Astrocyte (in vitro differentiated cells and primary cell): ENCODE results near the gene PAK4. TPM values are rescaled to one million over a fixed set of nuclear protein-coding genes. Genes with fewer than 3 reads are reported as not detected.

Experiments used
- DNase-seq: peaks from one replicate; pipeline ENCODE4 v3.0.0-alpha.2; 2010; ENCODE audit warnings: low read depth
- FAIRE-seq: peaks from 2 replicates; lab custom pipeline; 2011; peaks lifted over from hg19 to GRCh38; lab: Jason Lieb, UNC
- H2AFZ ChIP-seq: 2 replicates; pipeline ENCODE4 v1.6.0; 2012; ENCODE audit warnings: low read depth, low read length, inconsistent platforms
- H3K27ac ChIP-seq: 2 replicates; pipeline ENCODE4 v1.5.1; 2011; ENCODE audit warnings: low read depth, low read length, inconsistent platforms
- H3K27me3 ChIP-seq: 2 replicates; pipeline ENCODE4 v1.6.0; 2011; ENCODE audit warnings: low read length, inconsistent platforms; ENCODE audit not compliant: insufficient read depth
- H3K36me3 ChIP-seq: 2 replicates; pipeline ENCODE4 v1.5.1; 2011; ENCODE audit warnings: low read length, inconsistent platforms; ENCODE audit not compliant: insufficient read depth
- H3K4me1 ChIP-seq: 2 replicates; pipeline ENCODE4 v1.5.1; 2011; ENCODE audit warnings: low read length, inconsistent platforms; ENCODE audit not compliant: insufficient read depth
- H3K4me2 ChIP-seq: 2 replicates; pipeline ENCODE4 v1.6.0; 2012; ENCODE audit warnings: low read length, inconsistent platforms
- H3K4me3 ChIP-seq: 2 replicates; pipeline ENCODE4 v1.5.1; 2011; ENCODE audit warnings: low read depth, mild to moderate bottlenecking, low read length, inconsistent platforms; ENCODE audit not compliant: insufficient read depth
- H3K79me2 ChIP-seq: 2 replicates; pipeline ENCODE4 v1.6.0; 2012; ENCODE audit warnings: mild to moderate bottlenecking, low read length, inconsistent platforms; ENCODE audit not compliant: insufficient read depth
- H3K9ac ChIP-seq: 2 replicates; pipeline ENCODE4 v1.6.0; 2012; ENCODE audit warnings: mild to moderate bottlenecking, low read length, inconsistent platforms
- H3K9me3 ChIP-seq: 2 replicates; pipeline ENCODE4 v1.5.1; 2012; ENCODE audit warnings: low read depth, mild to moderate bottlenecking, low read length, inconsistent platforms; ENCODE audit not compliant: insufficient read depth
- H4K20me1 ChIP-seq: 2 replicates; pipeline ENCODE4 v1.6.0; 2012; ENCODE audit warnings: low read length, inconsistent platforms; ENCODE audit not compliant: insufficient read depth
- H3K27ac Mint-ChIP-seq: one replicate; pipeline ENCODE4 v1.8.0; 2021; ENCODE audit warnings: mild to moderate bottlenecking, mixed read lengths; ENCODE audit not compliant: unreplicated experiment
- H3K27me3 Mint-ChIP-seq: one replicate; pipeline ENCODE4 v1.8.0; 2021; ENCODE audit warnings: low read depth, mixed read lengths; ENCODE audit not compliant: unreplicated experiment
- H3K36me3 Mint-ChIP-seq: one replicate; pipeline ENCODE4 v1.8.0; 2021; ENCODE audit warnings: low read depth, mixed read lengths; ENCODE audit not compliant: unreplicated experiment
- H3K4me1 Mint-ChIP-seq: one replicate; pipeline ENCODE4 v1.8.0; 2021; ENCODE audit warnings: low read depth, mixed read lengths; ENCODE audit not compliant: unreplicated experiment
- H3K4me3 Mint-ChIP-seq: one replicate; pipeline ENCODE4 v1.8.0; 2021; ENCODE audit warnings: mild to moderate bottlenecking, moderate library complexity, mixed read lengths; ENCODE audit not compliant: unreplicated experiment
- H3K9me3 Mint-ChIP-seq: one replicate; pipeline ENCODE4 v1.8.0; 2021; ENCODE audit warnings: mild to moderate bottlenecking, mixed read lengths; ENCODE audit not compliant: unreplicated experiment
- EZH2 ChIP-seq: IDR thresholded peaks from 2 replicates; pipeline ENCODE4 v1.6.1; 2012; ENCODE audit warnings: mild to moderate bottlenecking, low read length, inconsistent platforms; ENCODE audit not compliant: insufficient read depth
- total RNA-seq: library from RNA; stranded (reverse); gene quantifications from 2 replicates; pipeline ENCODE4 v1.2.1, GENCODE V29; 2021
- TF ChIP-seq, protein P1 (sequence below): IDR thresholded peaks from 2 replicates; pipeline ENCODE4 v1.5.1; 2011; ENCODE audit warnings: low read depth, mild to moderate bottlenecking, inconsistent platforms, low read length, moderate library complexity; ENCODE audit not compliant: insufficient read depth

Gene PAK4
- total RNA-seq, 1 donor from 2014 or later = 48.0 TPM

DNA sequence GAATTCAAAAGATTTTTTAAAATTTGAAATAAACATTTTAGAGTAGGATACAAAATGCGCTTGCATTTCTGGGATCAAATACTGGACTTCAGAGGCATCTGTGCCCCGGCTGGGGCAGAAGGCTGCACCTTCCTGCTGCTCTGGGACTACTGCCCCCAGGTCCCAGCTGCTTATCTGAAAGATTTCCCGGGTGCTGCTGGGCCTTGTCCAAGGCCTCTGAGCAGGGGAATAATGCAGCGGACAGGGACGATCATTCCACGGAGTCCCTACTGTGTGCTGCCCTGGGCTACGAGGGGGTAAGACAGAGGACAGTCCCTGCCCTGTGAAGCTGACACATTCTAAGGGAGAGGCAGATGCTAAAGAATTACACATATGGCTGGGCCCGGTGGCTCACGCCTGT lies 38.0 kb downstream of the PAK4 start:
- no peaks in the 10 kb centered on the region for H3K9me3 Mint-ChIP-seq
- Histone ChIP-seq H3K9ac (no peak overlapping the region), H3K9me3 (no peaks in the 10 kb centered on the region), H3K4me2 (no peak overlapping the region), H3K79me2 (peaks cover 62% of the 10 kb centered on the region), H2AFZ (no peak overlapping the region), H3K27ac (no peak overlapping the region), H3K4me1 (no peaks in the 10 kb centered on the region), H3K4me3 (no peak overlapping the region), H4K20me1 (peaks cover 84% of the 10 kb centered on the region), H3K36me3 (no peaks in the 10 kb centered on the region), H3K27me3 (no peaks in the 10 kb centered on the region)
- H3K4me3 Mint-ChIP-seq = no peak overlapping the region
- TF ChIP-seq, protein P1, sequence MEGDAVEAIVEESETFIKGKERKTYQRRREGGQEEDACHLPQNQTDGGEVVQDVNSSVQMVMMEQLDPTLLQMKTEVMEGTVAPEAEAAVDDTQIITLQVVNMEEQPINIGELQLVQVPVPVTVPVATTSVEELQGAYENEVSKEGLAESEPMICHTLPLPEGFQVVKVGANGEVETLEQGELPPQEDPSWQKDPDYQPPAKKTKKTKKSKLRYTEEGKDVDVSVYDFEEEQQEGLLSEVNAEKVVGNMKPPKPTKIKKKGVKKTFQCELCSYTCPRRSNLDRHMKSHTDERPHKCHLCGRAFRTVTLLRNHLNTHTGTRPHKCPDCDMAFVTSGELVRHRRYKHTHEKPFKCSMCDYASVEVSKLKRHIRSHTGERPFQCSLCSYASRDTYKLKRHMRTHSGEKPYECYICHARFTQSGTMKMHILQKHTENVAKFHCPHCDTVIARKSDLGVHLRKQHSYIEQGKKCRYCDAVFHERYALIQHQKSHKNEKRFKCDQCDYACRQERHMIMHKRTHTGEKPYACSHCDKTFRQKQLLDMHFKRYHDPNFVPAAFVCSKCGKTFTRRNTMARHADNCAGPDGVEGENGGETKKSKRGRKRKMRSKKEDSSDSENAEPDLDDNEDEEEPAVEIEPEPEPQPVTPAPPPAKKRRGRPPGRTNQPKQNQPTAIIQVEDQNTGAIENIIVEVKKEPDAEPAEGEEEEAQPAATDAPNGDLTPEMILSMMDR = no peak
- TF ChIP-seq EZH2 = no peak
- DNase-seq (no peak), FAIRE-seq (no peak)
- peaks cover 8% of the 10 kb centered on the region for H3K4me1 Mint-ChIP-seq
- H3K27ac Mint-ChIP-seq = no peak overlapping the region
- peaks cover 5% of the 10 kb centered on the region for H3K36me3 Mint-ChIP-seq
- no peaks in the 10 kb centered on the region for H3K27me3 Mint-ChIP-seq

- H3K36me3 Mint-ChIP-seq = peaks cover 5% of the 10 kb centered on the region
- FAIRE-seq = no peak
- no peaks in the 10 kb centered on the region for H3K9me3 ChIP-seq
- no peak overlapping the region for H3K4me3 ChIP-seq
- H2AFZ ChIP-seq = no peak overlapping the region
- TF ChIP-seq, protein P1 = no peak
- TF ChIP-seq EZH2 = no peak
- no peak for DNase-seq
- H3K4me2 ChIP-seq = no peak overlapping the region
- no peak overlapping the region for H3K4me3 Mint-ChIP-seq
- H3K27me3 ChIP-seq = no peaks in the 10 kb centered on the region
- H3K27ac ChIP-seq = no peak overlapping the region
- no peaks in the 10 kb centered on the region for H3K27me3 Mint-ChIP-seq
- no peaks in the 10 kb centered on the region for H3K4me1 ChIP-seq
- H3K27ac Mint-ChIP-seq = no peak overlapping the region
- no peak overlapping the region for H3K9ac ChIP-seq
- no peaks in the 10 kb centered on the region for H3K9me3 Mint-ChIP-seq
- H3K4me1 Mint-ChIP-seq = peaks cover 8% of the 10 kb centered on the region
- peaks cover 82% of the 10 kb centered on the region for H4K20me1 ChIP-seq
- H3K36me3 ChIP-seq = no peaks in the 10 kb centered on the region
- H3K79me2 ChIP-seq = peaks cover 55% of the 10 kb centered on the region
Measured at GRCh38 chr19:39164289-39164688, 38.7 kb downstream of the PAK4 start.

DNA sequence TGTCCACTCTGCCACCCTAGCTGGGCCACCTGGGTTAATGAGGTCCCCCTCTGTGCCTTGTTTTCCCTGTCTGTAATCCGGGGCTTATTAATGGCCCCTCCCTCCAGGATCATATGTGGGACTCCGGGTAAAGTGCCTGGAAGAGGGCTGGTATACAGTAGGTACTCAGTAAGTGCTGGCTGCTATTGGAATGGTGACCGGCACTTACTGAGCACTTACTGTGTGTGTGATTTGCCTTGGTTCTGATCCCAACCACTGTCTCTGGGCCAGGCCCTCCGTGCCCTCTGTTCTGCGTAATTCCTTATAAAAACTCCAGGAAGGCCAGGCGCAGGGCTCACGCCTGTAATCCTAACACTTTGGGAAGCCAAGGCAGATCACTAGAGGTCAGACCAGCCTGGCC lies 40.3 kb downstream of the PAK4 start:
- H3K36me3 Mint-ChIP-seq = peaks cover 5% of the 10 kb centered on the region
- Histone ChIP-seq H3K36me3 (no peaks in the 10 kb centered on the region), H3K27ac (no peak overlapping the region), H3K9ac (no peak overlapping the region), H3K4me2 (no peak overlapping the region), H3K9me3 (no peaks in the 10 kb centered on the region), H3K4me3 (no peak overlapping the region), H3K4me1 (no peaks in the 10 kb centered on the region), H3K27me3 (no peaks in the 10 kb centered on the region), H2AFZ (no peak overlapping the region), H4K20me1 (peaks cover 67% of the 10 kb centered on the region), H3K79me2 (peaks cover 41% of the 10 kb centered on the region)
- H3K27me3 Mint-ChIP-seq = no peaks in the 10 kb centered on the region
- no peak for FAIRE-seq
- no peaks in the 10 kb centered on the region for H3K9me3 Mint-ChIP-seq
- H3K27ac Mint-ChIP-seq = no peak overlapping the region
- no peak overlapping the region for H3K4me3 Mint-ChIP-seq
- TF ChIP-seq EZH2 = no peak
- TF ChIP-seq, protein P1 = no peak
- no peak for DNase-seq
- H3K4me1 Mint-ChIP-seq = peaks cover 3% of the 10 kb centered on the region
